Pancreas (tissue), 10 donors: Measurements from ENCODE around the gene STXBP2. TPM values are rescaled to one million over a fixed set of nuclear protein-coding genes. Genes with fewer than 3 reads are reported as not detected.

Source experiments
- ATAC-seq, 4 donors: fragments of 200-7000 bp; cut with Tn5 transposase; one replicate each; pipeline versions ENCODE4 v1.8.0 to v1.9.1; 2020; ENCODE audit warnings: mild to moderate bottlenecking in 4 of 4, moderate library complexity in 4 of 4
- DNase-seq, 6 donors: peaks; one replicate each; pipeline ENCODE4 v3.0.0-alpha.2; 2020
- FAIRE-seq: peaks from 2 replicates; lab custom pipeline; 2012; peaks lifted over from hg19 to GRCh38; lab: Jason Lieb, UNC
- H3K27ac ChIP-seq, 4 donors: fragments of 200-600 bp; sonication (generic); 1 replicate in 3 of 4; 2 replicates in 1 of 4; pipeline versions ENCODE4 v1.5.0 to v1.8.0; 2020
- H3K27me3 ChIP-seq, 4 donors: fragments of 200-600 bp; one replicate each; pipeline ENCODE4 v1.8.0; 2021
- H3K36me3 ChIP-seq, 3 donors: fragments of 200-600 bp; sonication (generic) in 1 of 3; one replicate each; pipeline versions ENCODE4 v1.5.0 to v1.8.0; 2020 to 2021
- H3K4me1 ChIP-seq, 3 donors: fragments of 200-600 bp; one replicate each; pipeline ENCODE4 v1.8.0; 2021
- H3K4me3 ChIP-seq, 4 donors: fragments of 200-600 bp; sonication (generic) in 2 of 4; one replicate each; pipeline versions ENCODE4 v1.5.0 to v1.8.0; 2020 to 2021
- H3K9me3 ChIP-seq, 4 donors: fragments of 200-600 bp; one replicate each; pipeline ENCODE4 v1.8.0; 2021
- WGBS, 2 donors: extraction: QIAGEN DNeasy Blood & Tissue Kit; methylation state at CpG; one replicate each; pipeline ENCODE4 v1.1.7; 2013; 5-methylcytosine and 5-hydroxymethylcytosine counted together
- intact Hi-C, 3 donors: fragments of 100-400 bp; cut with DNase I; formaldehyde crosslinking; loops; one replicate each; pipeline versions ENCODE4 v1.11.1 to v1.14.2; 2022
- polyA plus RNA-seq, 2 donors: library from polyadenylated mRNA; stranded (reverse); fragments of 200-250 nt; gene quantifications; one replicate each; pipeline ENCODE4 v1.2.3, GENCODE V29; 2013
- total RNA-seq, 6 donors: library from RNA; stranded (reverse); fragmentation: NEBNext Ultra II Directional in 4 of 6; extraction: Animal tissue kit (Norgen Biotek cat#: 25700) in 4 of 6; gene quantifications; one replicate each; pipeline versions ENCODE4 v1.2.1 to v1.2.4, GENCODE V29; 2021 to 2023
- TF ChIP-seq, protein P1 (sequence below), 4 donors: fragments of 200-600 bp; sonication (generic) in 3 of 4; IDR thresholded peaks; one replicate each; pipeline versions ENCODE4 v1.5.0 to v1.8.0; 2021; ENCODE audit warnings: antibody characterized with exemption in 4 of 4
- donor health status: healthy with polysubstance abuse.
- donor health status: DM: no; HTN: no; CAD: no; lungs with moderate emphysema.
- donor health status: DM: no; HTN: no; CAD: no.
- donor health status: control.
- donor health status: control.
- donor health status: Bipolar disorder and iron deficiency.
- donor health status: DM: yes; HTN: yes; CAD: no.
- donor health status: DM: no; HTN: no; CAD: no.
- donor health status: DM: no; HTN: no; CAD: no.
- donor health status: DM: yes; HTN: yes; CAD: no.

Gene STXBP2
- total and polyA plus RNA-seq, 8 donors: 45.6 to 216 (median 80.4) TPM

DNA sequence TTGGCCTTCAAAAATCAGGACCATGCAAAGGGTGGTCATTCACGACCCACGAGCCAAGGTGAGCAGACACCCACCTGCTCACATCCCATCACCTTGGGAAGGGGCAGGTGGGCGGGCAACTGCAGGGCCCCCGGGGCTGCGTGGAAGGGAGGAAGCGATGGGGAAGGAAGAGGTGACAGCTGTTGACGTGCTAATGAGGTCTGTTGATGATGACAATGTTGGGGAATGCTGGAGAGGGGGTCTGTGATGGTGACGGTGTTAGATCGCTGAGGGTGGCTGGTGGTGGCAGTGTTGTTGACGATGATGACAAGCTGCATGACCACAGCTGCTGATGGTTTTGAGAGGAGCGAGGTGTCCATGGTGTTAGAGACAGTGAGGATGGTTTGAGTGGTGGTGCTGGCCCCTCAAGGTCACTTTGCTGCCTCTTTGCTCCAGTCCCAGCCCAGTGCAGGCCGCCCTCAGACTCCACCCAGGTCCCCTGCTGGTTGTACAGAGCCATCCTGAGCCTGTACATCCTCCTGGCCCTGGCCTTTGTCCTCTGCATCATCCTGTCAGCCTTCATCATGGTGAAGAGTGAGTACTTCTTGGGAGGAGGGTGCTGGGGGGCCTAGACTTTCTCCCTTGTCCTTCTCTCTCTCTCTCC is 40.9 kb downstream of the STXBP2 start:
- ATAC-seq (no peak), FAIRE-seq (no peak), DNase-seq (no peak)
- TF ChIP-seq, protein P1, sequence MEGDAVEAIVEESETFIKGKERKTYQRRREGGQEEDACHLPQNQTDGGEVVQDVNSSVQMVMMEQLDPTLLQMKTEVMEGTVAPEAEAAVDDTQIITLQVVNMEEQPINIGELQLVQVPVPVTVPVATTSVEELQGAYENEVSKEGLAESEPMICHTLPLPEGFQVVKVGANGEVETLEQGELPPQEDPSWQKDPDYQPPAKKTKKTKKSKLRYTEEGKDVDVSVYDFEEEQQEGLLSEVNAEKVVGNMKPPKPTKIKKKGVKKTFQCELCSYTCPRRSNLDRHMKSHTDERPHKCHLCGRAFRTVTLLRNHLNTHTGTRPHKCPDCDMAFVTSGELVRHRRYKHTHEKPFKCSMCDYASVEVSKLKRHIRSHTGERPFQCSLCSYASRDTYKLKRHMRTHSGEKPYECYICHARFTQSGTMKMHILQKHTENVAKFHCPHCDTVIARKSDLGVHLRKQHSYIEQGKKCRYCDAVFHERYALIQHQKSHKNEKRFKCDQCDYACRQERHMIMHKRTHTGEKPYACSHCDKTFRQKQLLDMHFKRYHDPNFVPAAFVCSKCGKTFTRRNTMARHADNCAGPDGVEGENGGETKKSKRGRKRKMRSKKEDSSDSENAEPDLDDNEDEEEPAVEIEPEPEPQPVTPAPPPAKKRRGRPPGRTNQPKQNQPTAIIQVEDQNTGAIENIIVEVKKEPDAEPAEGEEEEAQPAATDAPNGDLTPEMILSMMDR (IDR thresholded peaks at IDR 0.05): no peak
- intact Hi-C loops: loop anchor here in 1 of 3 donors (5.0 to 10.0 kb wide), 3 partner anchors 110 to 313 kb away; no protein-coding TSS in a partner anchor
- no peak overlapping the region for H3K4me3 ChIP-seq
- H3K4me1 ChIP-seq: peaks cover 0 to 3% (median 0%) of the 10 kb centered on the region in 3 donors
- H3K27me3 ChIP-seq: no peaks in the 10 kb centered on the region
- H3K36me3 ChIP-seq: no peaks in the 10 kb centered on the region
- WGBS, 2 donors: 27 to 38% methylated on average over 12 of the region's 12 CpGs
- no peak overlapping the region for H3K27ac ChIP-seq
- H3K9me3 ChIP-seq: no peaks in the 10 kb centered on the region

DNA sequence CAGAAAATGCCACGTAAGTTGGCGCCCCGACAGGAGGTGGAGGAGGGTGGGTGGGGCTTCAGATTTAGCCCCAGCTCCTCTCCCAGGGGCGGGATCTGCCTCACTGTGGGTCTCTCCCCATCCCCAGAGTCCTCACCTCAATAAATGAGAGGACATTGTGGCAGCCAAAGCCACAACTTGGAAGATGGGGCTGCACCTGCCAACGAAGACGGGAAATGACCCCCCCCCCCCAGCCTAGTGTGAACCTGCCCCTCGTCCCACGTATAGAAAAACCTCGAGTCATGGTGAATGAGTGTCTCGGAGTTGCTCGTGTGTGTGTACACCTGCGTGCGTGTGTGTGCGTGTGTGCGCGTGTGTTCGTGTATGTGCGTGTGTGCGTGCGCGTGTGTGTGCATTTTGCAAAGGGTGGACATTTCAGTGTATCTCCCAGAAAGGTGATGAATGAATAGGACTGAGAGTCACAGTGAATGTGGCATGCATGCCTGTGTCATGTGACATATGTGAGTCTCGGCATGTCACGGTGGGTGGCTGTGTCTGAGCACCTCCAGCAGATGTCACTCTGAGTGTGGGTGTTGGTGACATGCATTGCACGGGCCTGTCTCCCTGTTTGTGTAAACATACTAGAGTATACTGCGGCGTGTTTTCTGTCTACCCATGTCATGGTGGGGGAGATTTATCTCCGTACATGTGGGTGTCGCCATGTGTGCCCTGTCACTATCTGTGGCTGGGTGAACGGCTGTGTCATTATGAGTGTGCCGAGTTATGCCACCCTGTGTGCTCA is 42.3 kb downstream of the STXBP2 start:
- DNase-seq (no peak), FAIRE-seq (no peak), ATAC-seq (peak in 1 of 4 donors; percentile 1)
- H3K27me3 ChIP-seq: no peaks in the 10 kb centered on the region
- TF ChIP-seq, protein P1 (IDR thresholded peaks at IDR 0.05): no peak
- H3K4me3 ChIP-seq: no peak overlapping the region
- H3K9me3 ChIP-seq: no peaks in the 10 kb centered on the region
- WGBS, 2 donors: 28% methylated on average over 30 of the region's 30 CpGs
- intact Hi-C loops: loop anchor here in 1 of 3 donors (5.0 to 10.0 kb wide), 3 partner anchors 112 to 314 kb away; no protein-coding TSS in a partner anchor
- no peak overlapping the region for H3K27ac ChIP-seq
- H3K4me1 ChIP-seq: peaks cover 0 to 3% (median 0%) of the 10 kb centered on the region in 3 donors
- H3K36me3 ChIP-seq: peaks cover 0 to 3% (median 0%) of the 10 kb centered on the region in 3 donors

DNA sequence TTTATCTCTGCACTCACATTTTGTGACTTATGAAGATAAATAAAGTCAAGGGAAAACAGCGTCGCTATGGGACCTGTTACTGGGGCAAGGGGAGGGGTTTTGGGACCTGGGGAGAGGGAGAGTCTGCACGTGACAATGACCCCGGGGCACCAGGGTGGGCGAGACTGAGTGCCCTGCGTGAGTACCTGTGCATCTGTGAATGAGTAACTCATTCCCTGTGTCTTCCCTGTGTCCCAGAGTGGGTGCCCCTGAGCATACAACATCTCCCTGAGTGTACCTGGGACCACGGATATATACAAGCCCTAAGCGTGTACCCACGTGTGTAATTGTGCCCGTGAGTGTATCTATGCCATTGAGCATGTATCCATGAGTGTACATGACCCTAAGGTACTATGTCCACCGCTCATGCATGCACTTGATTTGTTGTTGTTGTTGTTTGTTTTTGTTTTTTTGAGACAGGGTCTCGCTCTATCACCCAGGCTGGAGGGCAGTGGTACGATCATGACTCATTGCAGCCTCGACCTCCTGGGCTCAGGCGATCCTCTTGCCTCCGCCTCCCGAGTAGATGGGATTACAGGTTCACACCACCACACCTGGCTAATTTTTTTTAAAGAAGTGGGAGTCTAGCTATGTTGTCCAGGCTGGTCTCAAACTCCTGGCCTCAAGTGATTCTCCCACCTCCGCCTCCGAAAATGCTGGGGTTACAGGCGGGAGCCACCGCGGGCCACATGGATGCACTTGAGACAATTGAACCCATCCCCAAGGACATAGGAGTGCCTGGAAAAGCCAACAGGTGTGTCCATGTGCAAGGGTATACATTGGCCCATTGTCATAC is 43.1 kb downstream of the STXBP2 start:
- intact Hi-C loops: loop anchor here in 2 of 3 donors (5.0 to 10.0 kb wide), 3 partner anchors 113 to 315 kb away; no protein-coding TSS in a partner anchor
- Histone ChIP-seq H3K4me3 (peak overlapping the region; percentile 99 to 100 (median 100)), H3K36me3 (peaks cover 0 to 6% (median 0%) of the 10 kb centered on the region in 3 donors), H3K27ac (peak overlapping the region in 2 of 4 donors; percentile 73 to 83), H3K27me3 (no peaks in the 10 kb centered on the region), H3K9me3 (no peaks in the 10 kb centered on the region), H3K4me1 (peaks cover 0 to 3% (median 0%) of the 10 kb centered on the region in 3 donors)
- ATAC-seq (no peak), FAIRE-seq (no peak), DNase-seq (no peak)
- WGBS, 2 donors: 26 to 29% methylated on average over 22 of the region's 22 CpGs
- TF ChIP-seq, protein P1 (IDR thresholded peaks at IDR 0.05): no peak

DNA sequence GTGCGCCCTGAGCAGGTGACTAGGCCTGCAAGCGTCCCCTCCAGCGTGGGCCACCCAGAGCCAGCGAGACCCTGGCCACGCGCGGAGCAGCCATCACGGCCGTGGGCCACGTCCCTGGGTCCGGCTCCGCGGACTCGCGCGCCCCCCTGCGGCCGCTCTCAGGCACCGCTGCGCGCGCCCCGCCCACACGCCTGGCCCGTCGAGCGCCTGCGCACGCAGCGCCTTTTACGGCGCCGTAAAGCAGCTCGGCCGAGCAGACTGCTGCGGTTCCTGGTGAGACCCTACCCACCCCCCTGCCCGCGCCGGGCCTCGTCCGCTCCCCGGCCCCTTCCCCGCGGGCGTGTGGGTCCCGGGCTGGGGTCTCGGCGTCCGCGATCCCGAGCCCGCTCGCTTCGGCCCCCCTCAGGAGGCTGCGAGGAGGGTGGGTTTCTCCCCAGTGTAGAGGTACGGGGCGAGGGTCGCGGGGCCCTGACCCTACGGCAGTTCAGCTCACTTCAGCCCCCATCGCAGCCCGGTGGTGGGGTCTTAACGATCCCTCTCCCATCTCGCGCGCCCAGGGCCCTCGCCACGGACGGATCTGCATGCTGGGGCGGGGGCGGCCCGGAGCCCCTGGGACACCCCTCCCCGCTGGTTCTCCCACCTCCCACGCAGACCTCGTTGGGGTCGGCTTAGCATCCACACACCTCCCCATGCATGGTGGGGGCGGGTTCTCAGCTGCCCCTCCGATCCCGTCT is 43.9 kb downstream of the STXBP2 start, which contains the start of gene TRAPPC5:
Gene TRAPPC5 (plus strand): TSS at position 228 of the 734 bp plus-strand sequence. CDS start 1,421 bp downstream, outside the sequence.
- peaks cover 0 to 6% (median 0%) of the 10 kb centered on the region in 3 donors for H3K36me3 ChIP-seq
- peak within 1 kb of the TSS; percentile 69 to 84 (median 78) for H3K27ac ChIP-seq
- H3K4me1 ChIP-seq: peaks cover 0 to 3% (median 0%) of the 10 kb centered on the region in 3 donors
- H3K4me3 ChIP-seq: peak within 1 kb of the TSS; percentile 99 to 100 (median 100)
- no peaks in the 10 kb centered on the region for H3K27me3 ChIP-seq
- H3K9me3 ChIP-seq: no peaks in the 10 kb centered on the region
- intact Hi-C loops: loop anchor here in 1 of 3 donors (5.0 kb wide), 1 partner anchor 113 kb away; no protein-coding TSS in a partner anchor
- DNase-seq: peak; percentile 78 to 97 (median 91)
- ATAC-seq: peak; percentile 92 to 97 (median 96)
- 0 to 1% methylated on average over 52 to 79 of the region's 79 CpGs for WGBS, 2 donors
- TF ChIP-seq, protein P1 (IDR thresholded peaks at IDR 0.05): peak; percentile 97 to 98 (median 98)
- no peak for FAIRE-seq
